NK-92 (cell line): ENCODE measurements around the gene IL23A.
"Not testable (repeated sequence)": the region's sequence is repeated elsewhere in the genome, so short reads cannot be mapped to it uniquely, and the experiment has no call there.

Experiments used
- DNase-seq: peaks from one replicate; lab custom pipeline; 2025; ENCODE audit not compliant: unreplicated experiment; lab: John Stamatoyannopoulos, UW

The IL23A gene

DNA sequence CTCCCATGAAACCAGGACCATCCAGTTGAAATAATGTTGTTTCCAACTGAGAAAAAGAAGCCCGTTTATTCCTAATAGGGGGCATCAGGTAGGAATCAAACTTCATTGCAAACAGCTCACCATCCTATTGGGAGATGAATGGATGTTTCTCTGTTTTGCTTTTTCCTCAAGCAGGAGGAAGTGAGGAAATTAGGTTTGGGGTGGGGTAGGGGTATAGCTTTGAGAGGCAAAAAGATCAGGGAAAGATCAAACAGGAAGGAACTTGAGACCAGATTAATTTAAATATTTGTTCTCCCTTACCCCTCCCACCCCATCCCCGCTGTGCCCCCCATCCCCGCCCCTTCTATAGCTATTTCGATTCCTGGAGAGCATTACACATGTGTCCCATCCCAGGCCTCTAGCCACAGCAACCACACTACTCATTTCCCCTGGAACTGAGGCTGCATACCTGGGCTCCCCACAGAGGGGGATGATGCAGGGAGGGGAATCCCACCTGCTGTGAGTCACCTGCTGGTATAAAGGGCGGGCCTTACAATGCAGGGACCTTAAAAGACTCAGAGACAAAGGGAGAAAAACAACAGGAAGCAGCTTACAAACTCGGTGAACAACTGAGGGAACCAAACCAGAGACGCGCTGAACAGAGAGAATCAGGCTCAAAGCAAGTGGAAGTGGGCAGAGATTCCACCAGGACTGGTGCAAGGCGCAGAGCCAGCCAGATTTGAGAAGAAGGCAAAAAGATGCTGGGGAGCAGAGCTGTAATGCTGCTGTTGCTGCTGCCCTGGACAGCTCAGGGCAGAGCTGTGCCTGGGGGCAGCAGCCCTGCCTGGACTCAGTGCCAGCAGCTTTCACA lies at the start of gene IL23A:
IL23A (plus strand) TSS at position 577 of the 850 bp plus-strand sequence; CDS start at position 738, 161 bp downstream.
- DNase-seq: no peak

DNA sequence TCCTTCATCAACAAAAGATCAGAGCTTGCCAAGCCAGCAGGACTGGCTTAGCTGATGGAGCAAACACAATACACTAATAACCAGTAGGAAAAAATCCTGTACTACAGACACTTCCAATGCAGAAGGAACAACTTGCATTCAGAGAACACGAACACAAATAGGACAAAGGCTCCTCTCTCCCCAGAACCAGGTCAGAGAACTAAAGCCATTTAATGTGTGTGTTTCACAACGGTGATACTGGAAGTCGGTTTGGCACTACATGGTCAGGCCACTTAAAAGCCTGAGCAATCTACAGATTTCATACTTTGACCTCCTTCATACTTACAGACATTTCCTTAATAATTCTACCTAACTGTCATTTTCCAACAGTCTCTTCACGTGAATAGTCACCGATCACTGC lies 44.9 kb upstream of the IL23A start:
- DNase-seq: no peak

GRCh38 chr12:56296295-56296694 lies 42.4 kb upstream of the IL23A start:
- DNase-seq: no peak

- no peak for DNase-seq
These were observed 41.3 kb upstream of the IL23A start for GRCh38 chr12:56297400-56297799.

- no peak for DNase-seq
These were observed 39.9 kb upstream of the IL23A start for GRCh38 chr12:56298828-56299227.

- DNase-seq: no peak
These were observed 39.3 kb upstream of the IL23A start for GRCh38 chr12:56299308-56299852.

- peak; percentile 96 for DNase-seq
These were observed 38.6 kb upstream of the IL23A start, which contains the start of gene CS for GRCh38 chr12:56299853-56300643. CS (minus strand) TSS chr12:56300330; CDS start chr12:56300201, 129 bp downstream.

DNA sequence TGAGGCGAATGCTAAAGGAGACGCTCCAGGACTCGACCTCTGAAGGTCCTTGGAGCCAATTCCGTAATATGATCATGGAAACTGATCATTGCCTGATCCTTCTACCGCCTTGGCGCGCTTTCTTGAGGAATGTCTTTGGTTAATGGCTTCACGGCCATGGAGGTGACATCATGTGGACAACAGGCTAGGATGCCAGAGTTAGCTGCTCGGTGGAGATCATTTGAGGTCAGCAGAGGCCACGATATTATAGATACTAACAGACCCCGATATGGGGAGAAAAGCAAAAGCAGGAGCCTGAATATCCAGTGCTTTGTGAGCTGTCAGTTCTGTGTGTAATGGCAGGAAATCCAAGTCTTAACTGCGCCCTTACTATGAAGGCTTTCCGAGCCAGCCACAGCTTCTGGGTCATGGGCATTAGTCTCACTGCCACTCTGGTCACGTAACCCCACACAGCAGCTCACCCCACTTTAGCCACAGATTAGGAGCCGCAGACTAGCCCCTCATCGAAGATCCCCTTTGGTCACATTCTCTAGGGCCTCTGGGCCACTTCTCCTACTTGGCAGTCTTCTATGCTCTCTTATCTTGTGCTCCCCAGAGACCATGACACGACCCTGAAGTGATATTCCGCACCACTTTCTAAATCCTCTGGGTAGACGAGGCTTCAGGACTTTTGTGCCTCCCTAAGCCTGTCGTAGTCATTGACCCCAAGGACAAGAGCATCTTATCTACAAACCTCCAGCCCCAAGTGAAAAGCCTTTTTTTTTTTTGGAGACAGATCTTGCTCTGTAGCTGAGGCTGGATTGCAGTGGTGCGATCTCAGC lies 37.8 kb upstream of the IL23A start:
- DNase-seq: no peak

GRCh38 chr12:56304276-56304675 lies 34.4 kb upstream of the IL23A start:
- no peak for DNase-seq

- DNase-seq: no peak
These were observed 33.7 kb upstream of the IL23A start for GRCh38 chr12:56304872-56305590.

DNA sequence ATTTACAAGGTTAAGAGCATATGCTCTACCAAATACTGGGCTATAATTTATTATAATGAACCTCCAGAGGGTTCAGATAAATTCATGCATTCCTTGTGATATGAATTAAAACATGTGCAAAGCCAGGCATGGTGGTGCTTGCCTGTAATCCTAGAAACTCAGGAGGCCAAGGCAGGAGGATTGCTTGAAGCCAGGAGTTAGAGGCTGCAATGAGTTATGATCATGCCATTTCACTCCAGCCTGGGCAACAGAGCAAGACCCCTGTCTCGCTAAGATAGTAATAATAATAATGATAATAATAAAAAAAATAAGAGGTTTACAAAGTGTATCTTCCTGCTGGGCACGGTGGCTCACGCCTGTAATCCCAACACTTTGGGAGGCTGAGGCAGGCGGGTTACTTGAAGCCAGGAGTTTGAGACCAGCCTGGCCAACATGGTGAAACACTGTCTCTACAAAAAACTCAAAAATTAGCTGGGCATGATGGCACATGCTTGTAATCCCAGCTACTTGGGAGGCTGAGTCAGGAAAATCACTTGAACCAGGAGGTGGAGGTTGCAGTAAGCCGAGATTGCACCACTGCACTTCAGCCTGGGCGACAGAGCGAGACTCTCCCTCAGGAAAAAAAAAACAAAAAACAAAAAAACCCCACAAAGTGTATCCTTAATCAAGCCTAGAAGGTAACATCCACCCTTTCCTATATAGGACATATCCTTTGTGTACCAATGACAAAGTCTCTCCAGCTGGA lies 31.3 kb upstream of the IL23A start:
- no peak for DNase-seq

- DNase-seq: no peak
These were observed 30.0 kb upstream of the IL23A start for GRCh38 chr12:56308714-56309113.

DNA sequence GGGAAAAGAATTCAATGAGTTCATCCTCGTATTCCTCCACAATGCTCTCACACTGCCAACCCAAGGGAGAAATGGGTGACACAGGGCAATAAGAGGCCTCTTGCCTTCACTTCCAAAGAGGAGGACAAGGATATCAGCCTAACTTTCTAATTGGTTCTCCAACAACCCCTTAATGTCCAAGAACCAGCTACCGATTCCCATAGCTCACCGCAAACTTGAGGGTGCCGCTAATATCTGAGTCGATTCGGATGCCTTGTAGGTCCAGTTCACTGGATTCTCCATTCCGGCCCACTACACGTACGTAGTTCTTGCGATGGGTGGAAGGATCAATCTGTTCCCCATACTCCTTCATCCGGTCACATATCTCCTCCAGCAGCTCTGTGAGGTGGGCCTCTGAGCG lies 27.7 kb upstream of the IL23A start:
- no peak for DNase-seq

- no peak for DNase-seq
These were observed 23.4 kb upstream of the IL23A start for GRCh38 chr12:56315249-56315621.

DNA sequence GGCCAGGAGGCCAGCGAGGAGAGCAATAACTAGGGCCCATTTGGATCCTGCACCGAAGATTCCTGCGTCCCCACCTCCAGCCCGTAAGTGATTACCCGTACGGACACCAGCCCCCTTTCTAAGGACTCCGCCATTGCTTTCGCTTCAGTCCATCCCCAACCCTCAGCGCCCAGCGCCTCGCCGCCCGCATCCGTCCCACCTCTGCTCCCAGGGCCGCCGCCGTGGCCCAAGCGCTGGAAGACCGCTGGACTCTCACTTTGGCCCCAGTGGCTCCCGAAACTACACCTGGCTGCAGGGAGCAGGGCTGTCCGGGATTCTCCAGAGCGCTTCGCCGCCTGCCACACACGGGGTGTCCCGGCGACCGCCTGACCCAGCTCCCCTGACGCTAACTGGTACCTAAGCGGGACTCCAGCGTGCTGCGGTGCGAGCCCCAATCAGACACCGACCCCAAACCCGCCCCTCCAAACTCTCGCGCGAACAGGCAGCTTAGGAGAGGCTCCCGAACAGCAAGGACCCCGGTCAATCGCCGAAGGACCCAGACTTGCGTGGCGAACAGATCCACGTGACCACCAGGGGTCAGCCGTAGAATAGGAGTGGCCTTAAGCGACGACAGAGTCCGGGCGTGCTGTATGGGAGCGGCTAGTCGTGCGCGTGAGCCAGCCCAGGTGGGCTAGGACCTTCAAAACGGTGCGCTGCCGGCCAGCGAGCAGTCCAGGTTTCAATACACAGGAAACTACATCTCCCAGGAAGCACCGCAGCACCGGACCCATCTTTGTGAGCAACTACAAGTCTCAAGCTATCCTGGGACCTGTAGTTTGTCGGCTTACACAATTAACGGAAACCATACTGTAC lies 22.8 kb upstream of the IL23A start, which contains the start of gene CNPY2:
CNPY2 (minus strand) TSS at position 367 of the 852 bp plus-strand sequence. CDS start 771 bp downstream, outside the sequence.
- peak; percentile 69 for DNase-seq

DNA sequence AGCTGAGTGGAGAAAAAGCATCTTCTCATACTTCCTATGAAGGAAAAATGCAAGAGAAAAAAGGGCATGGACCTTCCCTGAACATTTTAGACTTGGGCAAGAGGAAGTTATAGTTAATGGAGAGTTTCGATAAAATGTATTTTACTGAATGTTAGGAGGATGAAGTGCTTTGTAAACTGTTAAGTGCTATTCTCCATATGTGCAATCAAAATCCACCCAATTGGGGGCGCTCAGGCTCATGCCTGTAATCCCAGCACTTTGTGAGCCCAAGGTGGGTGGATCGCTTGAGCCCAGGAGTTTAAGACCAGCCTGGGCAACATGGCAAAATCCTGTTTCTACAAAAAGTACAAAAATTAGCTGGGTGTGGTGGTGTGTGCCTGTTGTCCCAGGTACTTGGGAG lies 21.0 kb upstream of the IL23A start:
- DNase-seq: no peak

- no peak for DNase-seq
These were observed 17.7 kb upstream of the IL23A start for GRCh38 chr12:56321027-56321426.

DNA sequence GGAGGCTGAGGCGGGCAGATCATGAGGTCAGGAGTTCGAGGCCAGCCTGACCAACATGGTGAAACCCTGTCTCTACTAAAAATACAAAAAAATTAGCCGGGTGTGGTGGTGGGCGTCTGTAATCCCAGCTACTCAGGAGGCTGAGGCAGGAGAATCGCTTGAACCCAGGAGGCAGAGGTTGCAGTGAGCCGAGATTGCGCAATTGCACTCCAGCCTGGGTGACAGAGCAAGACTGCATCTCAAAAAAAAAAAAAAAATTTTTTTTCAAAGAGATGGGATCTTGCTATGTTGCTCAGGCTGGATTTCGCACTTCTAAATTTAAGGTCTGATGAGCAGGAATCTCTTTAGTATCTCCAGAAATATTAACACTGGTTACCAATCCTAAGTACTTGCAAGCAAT lies 17.1 kb upstream of the IL23A start:
- not testable (repeated sequence) for DNase-seq

GRCh38 chr12:56324206-56324605 lies 14.5 kb upstream of the IL23A start:
- no peak for DNase-seq
